ENCODE data around the gene PKP4. TPM values are rescaled to one million over a fixed set of nuclear protein-coding genes. Genes with fewer than 3 reads are reported as not detected.

PKP4 gene
- total and polyA plus RNA-seq, 4 experiments from 2014 or later, result 1.4 to 39.3 (median 19.1) TPM

DNA sequence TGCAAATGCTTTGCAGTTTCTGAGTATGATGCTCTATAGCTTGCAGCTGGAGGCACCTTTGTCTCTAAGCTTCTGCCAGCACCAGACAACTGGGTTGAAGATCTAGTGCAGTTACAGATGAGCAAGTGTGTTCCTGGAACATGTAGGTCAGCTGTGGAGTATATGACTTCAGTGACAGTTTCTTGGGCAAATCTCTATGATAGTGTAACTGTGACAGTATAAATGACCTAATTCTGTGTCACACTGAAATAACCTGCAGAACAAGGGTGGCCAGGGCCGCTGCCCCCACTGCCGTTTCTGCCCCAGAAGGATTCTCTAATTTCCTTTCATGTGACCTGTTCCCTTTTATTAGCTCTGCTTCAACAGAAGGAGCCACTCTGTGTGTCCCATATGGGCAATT, 193.1 kb downstream of the PKP4 start:
- no peak for DNase-seq
- intact Hi-C loops (cut with micrococcal nuclease), result no loop called here
- H3K4me3 ChIP-seq (ENCODE audit: low read length in 2 of 2), result no peak overlapping the region
- H3K4me1 ChIP-seq (ENCODE audit: insufficient read depth, low read length), result no peaks in the 10 kb centered on the region
- no peaks in the 10 kb centered on the region for H3K27me3 ChIP-seq (ENCODE audit: insufficient read depth, low read length)
- H3K36me3 ChIP-seq (ENCODE audit: insufficient read depth, low read length), result no peaks in the 10 kb centered on the region
- Mint-ChIP-seq H3K27me3 (no peaks in the 10 kb centered on the region), H3K4me3 (no peak overlapping the region), H3K9me3 (no peaks in the 10 kb centered on the region), H3K4me1 (no peaks in the 10 kb centered on the region), H3K27ac (no peak overlapping the region), H3K36me3 (peaks cover 0 to 4% of the 10 kb centered on the region in 2 donors)
- H3K9me3 ChIP-seq (ENCODE audit: control insufficient read depth in 1 of 2, low read length in 2 of 2), result no peaks in the 10 kb centered on the region
- ChIA-PET POLR2A (ENCODE audit: partially characterized antibody) (no interaction called here), CTCF (ENCODE audit: partially characterized antibody) (no interaction called here)
- H3K27ac ChIP-seq (ENCODE audit: low read depth, low read length), result no peak overlapping the region

DNA sequence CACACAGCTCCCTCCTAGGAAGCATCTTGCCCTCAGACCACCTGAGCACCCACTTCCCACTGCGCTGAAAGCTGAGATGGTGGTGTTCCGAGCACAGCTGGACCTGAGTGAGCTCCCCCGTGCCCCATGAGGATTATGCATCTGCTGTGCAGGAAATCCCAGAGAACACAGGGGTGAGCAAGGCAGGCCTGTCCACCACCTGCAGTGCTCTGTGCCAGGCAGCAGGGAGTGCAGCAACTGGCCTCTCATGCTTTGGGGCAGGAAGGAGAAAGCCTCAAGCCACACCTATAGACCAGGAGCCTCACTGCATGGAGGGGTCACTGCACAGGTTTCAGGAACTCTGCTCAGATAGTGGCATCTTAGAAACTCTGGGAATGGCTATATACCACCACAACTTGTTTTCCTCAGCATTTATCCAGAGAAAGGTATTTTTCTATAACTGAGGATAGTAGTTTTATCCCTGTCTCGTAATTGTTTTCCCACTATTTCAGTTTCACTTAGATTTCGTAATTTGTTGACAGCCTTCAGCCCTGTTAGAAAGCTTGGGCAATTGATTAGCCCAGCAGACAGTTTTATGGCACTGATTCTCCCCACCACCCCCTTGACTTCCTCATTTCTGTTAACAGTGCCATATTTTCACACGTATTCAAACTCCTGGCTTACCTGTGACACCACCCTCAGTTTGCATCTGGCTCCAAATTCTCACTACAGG, 194.1 kb downstream of the PKP4 start:
- Histone ChIP-seq H3K36me3 (ENCODE audit: insufficient read depth, low read length) (no peaks in the 10 kb centered on the region), H3K9me3 (ENCODE audit: control insufficient read depth in 1 of 2, low read length in 2 of 2) (no peaks in the 10 kb centered on the region), H3K27ac (ENCODE audit: low read depth, low read length) (no peak overlapping the region), H3K4me1 (ENCODE audit: insufficient read depth, low read length) (no peaks in the 10 kb centered on the region), H3K27me3 (ENCODE audit: insufficient read depth, low read length) (no peaks in the 10 kb centered on the region), H3K4me3 (ENCODE audit: low read length in 2 of 2) (no peak overlapping the region)
- Mint-ChIP-seq H3K27me3 (no peaks in the 10 kb centered on the region), H3K36me3 (peaks cover under 1 to 4% of the 10 kb centered on the region in 2 donors), H3K4me3 (no peak overlapping the region), H3K27ac (peak overlapping the region in 2 of 7 donors; percentile 22 to 37), H3K4me1 (no peaks in the 10 kb centered on the region), H3K9me3 (no peaks in the 10 kb centered on the region)
- ChIA-PET POLR2A (ENCODE audit: partially characterized antibody) (no interaction called here), CTCF (ENCODE audit: partially characterized antibody) (no interaction called here)
- intact Hi-C loops (cut with micrococcal nuclease), result no loop called here
- DNase-seq, result no peak

DNA sequence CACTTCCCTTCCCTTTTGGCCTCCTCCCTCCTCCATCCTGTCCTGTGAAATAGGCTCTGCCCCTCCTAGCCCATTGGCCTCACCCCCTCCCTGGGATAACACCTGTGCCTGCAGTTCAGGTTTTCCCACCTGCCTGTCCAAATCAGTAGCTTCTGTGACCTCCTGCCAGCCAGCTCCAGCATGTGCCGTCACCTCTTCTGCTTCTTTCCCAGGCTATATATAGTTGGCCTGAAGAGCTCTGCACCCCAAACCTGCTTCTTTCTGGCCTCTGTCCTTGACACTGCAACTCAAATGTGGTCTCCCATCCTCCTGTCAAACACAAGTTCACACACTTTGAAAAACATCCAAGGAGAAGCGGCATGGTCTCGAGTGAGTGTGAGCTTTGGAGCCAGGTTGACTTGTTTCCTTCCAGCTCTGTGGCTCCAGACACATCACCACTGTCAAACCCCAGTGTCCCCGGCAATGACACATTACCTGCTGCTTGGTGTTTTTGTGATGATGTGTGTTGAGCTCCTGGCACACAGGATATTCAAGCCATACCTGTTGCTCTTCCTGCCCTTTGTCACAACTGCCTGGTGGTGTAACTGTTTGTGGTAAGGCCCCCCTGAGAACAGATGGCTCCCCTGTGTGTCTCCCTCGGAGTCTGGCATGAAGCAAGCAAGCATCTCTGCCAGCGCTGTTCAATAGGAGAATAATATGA, 194.8 kb downstream of the PKP4 start:
- CTCF ChIA-PET (ENCODE audit: partially characterized antibody), result no interaction called here
- Histone ChIP-seq H3K4me1 (ENCODE audit: insufficient read depth, low read length) (no peaks in the 10 kb centered on the region), H3K36me3 (ENCODE audit: insufficient read depth, low read length) (no peaks in the 10 kb centered on the region), H3K27ac (ENCODE audit: low read depth, low read length) (no peak overlapping the region), H3K9me3 (ENCODE audit: control insufficient read depth in 1 of 2, low read length in 2 of 2) (no peaks in the 10 kb centered on the region), H3K4me3 (ENCODE audit: low read length in 2 of 2) (no peak overlapping the region), H3K27me3 (ENCODE audit: insufficient read depth, low read length) (no peaks in the 10 kb centered on the region)
- intact Hi-C loops (cut with micrococcal nuclease), result no loop called here
- no peaks in the 10 kb centered on the region for H3K27me3 Mint-ChIP-seq
- H3K36me3 Mint-ChIP-seq, result peaks cover 6 to 8% of the 10 kb centered on the region in 2 donors
- POLR2A ChIA-PET (ENCODE audit: partially characterized antibody), result no interaction called here
- no peak for DNase-seq
- no peak overlapping the region for H3K4me3 Mint-ChIP-seq
- H3K9me3 Mint-ChIP-seq, result no peaks in the 10 kb centered on the region
- peak overlapping the region in 1 of 7 donors; percentile 37 for H3K27ac Mint-ChIP-seq
- H3K4me1 Mint-ChIP-seq, result no peaks in the 10 kb centered on the region

- ChIA-PET CTCF (ENCODE audit: partially characterized antibody) (no interaction called here), POLR2A (ENCODE audit: partially characterized antibody) (no interaction called here)
- Histone ChIP-seq H3K27ac (ENCODE audit: low read depth, low read length) (no peak overlapping the region), H3K9me3 (ENCODE audit: control insufficient read depth in 1 of 2, low read length in 2 of 2) (no peaks in the 10 kb centered on the region), H3K36me3 (ENCODE audit: insufficient read depth, low read length) (no peaks in the 10 kb centered on the region), H3K27me3 (ENCODE audit: insufficient read depth, low read length) (no peaks in the 10 kb centered on the region), H3K4me3 (ENCODE audit: low read length in 2 of 2) (no peak overlapping the region), H3K4me1 (ENCODE audit: insufficient read depth, low read length) (no peaks in the 10 kb centered on the region)
- H3K4me1 Mint-ChIP-seq, result no peaks in the 10 kb centered on the region
- DNase-seq, result no peak
- intact Hi-C loops (cut with micrococcal nuclease), result no loop called here
- no peaks in the 10 kb centered on the region for H3K9me3 Mint-ChIP-seq
- peaks cover 17 to 20% of the 10 kb centered on the region in 2 donors for H3K36me3 Mint-ChIP-seq
- no peaks in the 10 kb centered on the region for H3K27me3 Mint-ChIP-seq
- no peak overlapping the region for H3K4me3 Mint-ChIP-seq
- no peak overlapping the region for H3K27ac Mint-ChIP-seq
Measured at GRCh38 chr2:158655628-158656027, 198.9 kb downstream of the PKP4 start.

GRCh38 chr2:158656492-158657229, 199.9 kb downstream of the PKP4 start:
- CTCF ChIA-PET (ENCODE audit: partially characterized antibody), result no interaction called here
- Histone ChIP-seq H3K27me3 (ENCODE audit: insufficient read depth, low read length) (no peaks in the 10 kb centered on the region), H3K9me3 (ENCODE audit: control insufficient read depth in 1 of 2, low read length in 2 of 2) (no peaks in the 10 kb centered on the region), H3K27ac (ENCODE audit: low read depth, low read length) (no peak overlapping the region), H3K4me1 (ENCODE audit: insufficient read depth, low read length) (no peaks in the 10 kb centered on the region), H3K4me3 (ENCODE audit: low read length in 2 of 2) (no peak overlapping the region), H3K36me3 (ENCODE audit: insufficient read depth, low read length) (no peaks in the 10 kb centered on the region)
- POLR2A ChIA-PET (ENCODE audit: partially characterized antibody), result no interaction called here
- Mint-ChIP-seq H3K27me3 (no peaks in the 10 kb centered on the region), H3K4me1 (no peaks in the 10 kb centered on the region), H3K27ac (no peak overlapping the region), H3K4me3 (no peak overlapping the region), H3K9me3 (no peaks in the 10 kb centered on the region), H3K36me3 (peaks cover 24 to 26% of the 10 kb centered on the region in 2 donors)
- intact Hi-C loops (cut with micrococcal nuclease), result no loop called here
- DNase-seq, result no peak

DNA sequence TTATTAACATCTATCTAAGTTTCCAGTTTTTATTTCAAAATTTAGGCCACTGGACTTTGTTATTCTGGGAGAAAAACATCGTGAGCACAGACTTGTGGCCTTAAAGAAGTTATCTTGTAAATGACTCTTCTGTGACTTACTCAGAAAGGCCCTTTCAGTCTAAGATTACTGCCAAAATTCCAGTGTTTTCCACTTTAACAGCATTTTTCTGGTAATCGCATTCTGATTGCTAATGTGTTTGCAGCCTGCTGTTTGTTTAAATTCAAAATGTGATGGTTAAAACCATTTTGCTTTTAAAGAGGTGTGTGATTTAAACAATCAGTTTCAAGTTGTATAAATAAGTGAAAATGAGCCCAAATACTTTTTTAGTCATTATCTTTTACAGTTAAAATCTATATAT, 201.6 kb downstream of the PKP4 start:
- H3K27me3 ChIP-seq (ENCODE audit: insufficient read depth, low read length), result no peaks in the 10 kb centered on the region
- Mint-ChIP-seq H3K27me3 (no peaks in the 10 kb centered on the region), H3K36me3 (peaks cover 24 to 26% of the 10 kb centered on the region in 2 donors), H3K4me1 (no peaks in the 10 kb centered on the region), H3K27ac (no peak overlapping the region), H3K9me3 (no peaks in the 10 kb centered on the region), H3K4me3 (no peak overlapping the region)
- no peaks in the 10 kb centered on the region for H3K4me1 ChIP-seq (ENCODE audit: insufficient read depth, low read length)
- POLR2A ChIA-PET (ENCODE audit: partially characterized antibody), result no interaction called here
- H3K4me3 ChIP-seq (ENCODE audit: low read length in 2 of 2), result no peak overlapping the region
- CTCF ChIA-PET (ENCODE audit: partially characterized antibody), result no interaction called here
- intact Hi-C loops (cut with micrococcal nuclease), result no loop called here
- no peaks in the 10 kb centered on the region for H3K36me3 ChIP-seq (ENCODE audit: insufficient read depth, low read length)
- H3K9me3 ChIP-seq (ENCODE audit: control insufficient read depth in 1 of 2, low read length in 2 of 2), result no peaks in the 10 kb centered on the region
- no peak overlapping the region for H3K27ac ChIP-seq (ENCODE audit: low read depth, low read length)
- no peak for DNase-seq

DNA sequence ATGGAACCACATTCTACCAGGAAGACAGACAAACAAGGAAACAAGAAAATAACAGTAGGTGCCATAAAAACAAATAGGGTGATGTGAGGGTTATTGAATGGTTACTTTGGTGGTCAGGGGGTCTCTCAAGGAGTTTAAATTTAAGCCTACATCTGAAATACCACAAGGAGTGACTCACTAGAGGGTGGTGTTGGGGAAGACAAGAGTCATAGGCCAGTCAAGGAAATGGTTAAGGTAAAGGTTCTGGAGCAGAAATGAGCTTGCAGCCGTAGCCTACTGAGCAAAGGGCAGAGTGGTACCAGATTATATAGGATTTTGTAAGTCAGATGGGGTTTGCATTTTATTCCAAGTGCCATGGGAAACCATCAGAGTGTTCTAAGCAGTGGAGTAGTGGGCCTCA, 202.7 kb downstream of the PKP4 start:
- Mint-ChIP-seq H3K36me3 (peaks cover 26 to 27% of the 10 kb centered on the region in 2 donors), H3K9me3 (no peaks in the 10 kb centered on the region), H3K4me3 (no peak overlapping the region), H3K27me3 (no peaks in the 10 kb centered on the region), H3K4me1 (no peaks in the 10 kb centered on the region), H3K27ac (peak overlapping the region in 2 of 7 donors; percentile 15 to 43)
- no peaks in the 10 kb centered on the region for H3K27me3 ChIP-seq (ENCODE audit: insufficient read depth, low read length)
- ChIA-PET POLR2A (ENCODE audit: partially characterized antibody) (no interaction called here), CTCF (ENCODE audit: partially characterized antibody) (no interaction called here)
- intact Hi-C loops (cut with micrococcal nuclease), result no loop called here
- peaks cover 5% of the 10 kb centered on the region for H3K36me3 ChIP-seq (ENCODE audit: insufficient read depth, low read length)
- H3K27ac ChIP-seq (ENCODE audit: low read depth, low read length), result no peak overlapping the region
- H3K4me1 ChIP-seq (ENCODE audit: insufficient read depth, low read length), result no peaks in the 10 kb centered on the region
- DNase-seq, result no peak
- no peaks in the 10 kb centered on the region for H3K9me3 ChIP-seq (ENCODE audit: control insufficient read depth in 1 of 2, low read length in 2 of 2)
- H3K4me3 ChIP-seq (ENCODE audit: low read length in 2 of 2), result no peak overlapping the region
